CD4-positive, alpha-beta T cell treated with Interleukin-21 for 1 hour (primary cell): ENCODE results near the gene FTCD.

Experiments used
- DNase-seq: peaks from one replicate; pipeline ENCODE4 v3.0.0-alpha.2; 2020

Gene FTCD

DNA sequence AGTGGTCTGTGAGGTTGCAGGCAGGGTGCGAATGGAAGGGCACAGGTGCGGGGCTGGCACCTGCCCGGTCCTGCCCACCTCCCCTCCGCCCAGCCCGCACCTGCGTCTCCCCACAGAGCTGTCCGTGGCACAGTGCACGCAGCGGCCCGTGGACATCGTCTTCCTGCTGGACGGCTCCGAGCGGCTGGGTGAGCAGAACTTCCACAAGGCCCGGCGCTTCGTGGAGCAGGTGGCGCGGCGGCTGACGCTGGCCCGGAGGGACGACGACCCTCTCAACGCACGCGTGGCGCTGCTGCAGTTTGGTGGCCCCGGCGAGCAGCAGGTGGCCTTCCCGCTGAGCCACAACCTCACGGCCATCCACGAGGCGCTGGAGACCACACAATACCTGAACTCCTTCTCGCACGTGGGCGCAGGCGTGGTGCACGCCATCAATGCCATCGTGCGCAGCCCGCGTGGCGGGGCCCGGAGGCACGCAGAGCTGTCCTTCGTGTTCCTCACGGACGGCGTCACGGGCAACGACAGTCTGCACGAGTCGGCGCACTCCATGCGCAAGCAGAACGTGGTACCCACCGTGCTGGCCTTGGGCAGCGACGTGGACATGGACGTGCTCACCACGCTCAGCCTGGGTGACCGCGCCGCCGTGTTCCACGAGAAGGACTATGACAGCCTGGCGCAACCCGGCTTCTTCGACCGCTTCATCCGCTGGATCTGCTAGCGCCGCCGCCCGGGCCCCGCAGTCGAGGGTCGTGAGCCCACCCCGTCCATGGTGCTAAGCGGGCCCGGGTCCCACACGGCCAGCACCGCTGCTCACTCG, 23.3 kb downstream of the FTCD start:
- no peak for DNase-seq

DNA sequence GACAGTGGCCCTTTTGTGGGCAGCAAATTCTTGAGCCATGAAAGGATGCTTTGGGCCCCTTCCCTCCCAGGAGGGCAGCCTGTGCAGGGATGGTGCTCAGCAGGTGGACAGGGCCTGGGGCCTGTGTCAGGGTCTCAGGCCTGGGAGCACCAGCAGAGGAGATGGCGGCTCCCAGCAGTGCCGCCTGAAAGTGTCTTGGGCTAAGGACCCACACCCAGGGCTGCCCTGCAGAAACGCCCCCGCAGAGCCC, 23.9 kb downstream of the FTCD start:
- no peak for DNase-seq

DNA sequence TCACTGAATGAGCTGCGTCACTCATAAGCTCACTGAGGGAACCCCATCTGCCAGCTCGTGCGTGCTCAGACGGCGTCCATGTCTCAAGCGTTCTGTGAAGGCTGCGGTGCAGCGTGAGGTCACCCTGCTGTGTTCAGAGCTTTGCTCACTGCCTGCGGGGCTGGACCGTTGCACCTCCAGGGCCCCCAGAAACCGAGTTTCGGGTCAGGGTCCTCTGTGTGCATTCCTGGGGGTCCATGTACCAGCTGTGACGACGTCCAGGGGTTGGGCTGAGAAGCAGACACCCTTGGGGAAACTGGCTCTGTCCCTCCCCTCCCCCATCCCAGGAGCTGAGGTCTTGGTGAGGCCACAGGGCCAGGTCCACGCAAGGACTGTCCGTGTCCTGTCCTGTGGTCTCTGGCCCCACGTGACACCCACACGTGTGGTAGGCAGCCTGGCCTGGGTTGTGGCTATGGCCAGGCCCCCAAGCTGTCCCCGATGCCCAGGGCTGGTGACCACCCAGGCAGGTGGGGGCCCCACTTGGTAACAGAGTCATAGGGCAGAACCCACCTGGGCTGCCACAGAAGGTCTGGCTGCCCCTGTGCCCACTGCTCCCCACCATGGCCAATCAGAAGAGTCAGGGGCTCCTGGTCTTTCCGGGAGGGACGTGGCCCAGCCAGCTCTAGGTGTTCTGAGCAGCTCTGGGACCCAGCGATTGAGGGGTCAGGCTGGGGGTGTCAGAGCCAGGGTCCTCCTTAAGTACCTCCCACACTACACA, 24.4 kb downstream of the FTCD start:
- no peak for DNase-seq

DNA sequence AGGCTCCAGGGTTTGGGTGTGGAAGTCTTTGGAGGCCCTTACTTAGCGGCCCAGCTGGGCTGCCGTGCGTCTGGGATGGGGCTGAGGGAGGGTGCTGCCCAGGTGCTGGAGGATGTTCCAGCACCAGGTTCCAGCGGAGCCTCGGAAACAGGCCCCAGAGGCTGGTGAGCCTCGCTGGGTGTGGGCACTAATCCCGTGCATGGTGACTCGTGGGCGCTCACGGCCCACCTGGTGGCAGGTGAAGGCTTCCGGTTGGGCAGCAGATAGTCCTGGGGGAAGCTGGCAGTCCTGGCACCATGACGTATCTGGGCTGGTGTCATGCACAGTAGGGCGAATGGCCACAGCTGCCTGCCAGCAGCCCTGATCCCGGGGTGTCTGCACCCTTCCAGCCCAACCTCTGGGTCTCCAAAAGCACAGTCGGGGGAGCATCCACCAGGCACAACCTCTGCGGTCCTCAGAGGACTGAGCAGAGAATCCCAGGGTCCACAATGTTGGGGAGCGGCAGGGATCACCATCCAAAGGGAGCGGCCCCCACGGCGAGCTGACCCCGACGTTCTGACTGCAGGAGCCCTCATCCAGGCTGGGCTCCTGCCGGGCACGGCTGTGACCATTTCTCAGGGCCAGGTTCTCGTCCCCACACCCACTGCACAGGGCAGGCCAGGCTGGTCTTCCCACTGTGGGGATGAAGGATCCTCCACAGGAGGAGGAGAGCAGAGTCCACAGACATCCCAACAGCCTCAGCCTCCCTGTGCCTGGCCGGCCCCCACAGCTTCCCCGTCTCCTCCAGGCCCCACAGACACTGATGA, 25.3 kb downstream of the FTCD start:
- DNase-seq: no peak

DNA sequence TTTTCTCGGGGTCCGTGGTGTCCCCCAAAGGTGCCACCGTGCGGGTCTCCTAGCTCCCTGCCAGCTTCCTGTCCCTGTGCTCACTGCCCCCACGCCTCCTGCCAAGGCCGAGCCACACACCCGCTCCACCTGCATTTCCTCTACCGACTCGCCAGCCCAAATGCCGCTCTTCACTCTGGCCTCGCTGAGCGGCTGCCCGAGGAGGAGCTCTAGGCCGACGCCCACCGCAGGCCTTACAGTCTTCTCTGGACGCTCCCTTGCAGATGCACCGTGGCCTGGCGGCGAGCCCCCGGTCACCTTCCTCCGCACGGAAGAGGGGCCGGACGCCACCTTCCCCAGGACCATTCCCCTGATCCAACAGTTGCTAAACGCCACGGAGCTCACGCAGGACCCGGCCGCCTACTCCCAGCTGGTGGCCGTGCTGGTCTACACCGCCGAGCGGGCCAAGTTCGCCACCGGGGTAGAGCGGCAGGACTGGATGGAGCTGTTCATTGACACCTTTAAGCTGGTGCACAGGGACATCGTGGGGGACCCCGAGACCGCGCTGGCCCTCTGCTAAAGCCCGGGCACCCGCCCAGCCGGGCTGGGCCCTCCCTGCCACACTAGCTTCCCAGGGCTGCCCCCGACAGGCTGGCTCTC, 26.3 kb downstream of the FTCD start:
- DNase-seq: no peak

DNA sequence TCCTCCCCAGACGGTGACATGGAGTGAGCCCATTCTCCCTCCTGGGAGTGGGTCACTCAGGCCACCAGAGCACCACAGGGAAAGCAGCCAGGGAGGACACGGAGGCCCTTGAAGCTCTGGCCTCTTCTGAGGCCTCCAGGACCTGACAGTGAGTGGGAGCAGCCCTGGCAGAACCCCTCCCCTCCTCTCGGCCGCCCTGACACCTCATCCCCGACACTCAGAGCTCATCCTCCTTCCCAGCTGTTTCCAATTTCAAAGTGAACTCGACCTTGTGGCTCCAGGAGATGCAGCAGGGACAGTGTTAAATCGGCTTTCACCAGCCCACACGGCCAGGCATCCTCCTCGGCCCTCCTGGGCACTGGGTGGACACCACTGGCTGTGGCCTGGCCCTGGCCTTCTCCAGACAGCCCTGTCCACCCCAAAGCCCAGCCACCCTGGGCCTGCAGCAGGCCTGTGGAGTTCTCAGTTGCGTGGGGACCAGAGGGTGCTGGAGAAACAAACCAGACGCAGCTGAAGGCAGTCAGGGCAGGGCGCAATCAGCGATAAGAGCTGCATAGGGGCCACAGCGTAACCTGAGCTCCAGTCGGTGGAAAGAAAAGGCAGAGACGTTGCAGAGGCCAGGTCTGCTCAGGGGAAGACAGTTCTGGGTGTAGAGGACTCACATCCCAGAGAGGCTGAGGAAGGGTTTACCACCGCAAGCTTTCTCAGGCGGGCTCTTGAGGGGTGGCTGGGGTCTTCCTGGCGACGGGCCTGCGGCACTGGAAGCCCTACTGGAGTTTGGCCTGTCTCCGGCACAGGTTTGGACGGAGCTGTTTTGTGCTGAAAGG, 27.1 kb downstream of the FTCD start:
- no peak for DNase-seq

DNA sequence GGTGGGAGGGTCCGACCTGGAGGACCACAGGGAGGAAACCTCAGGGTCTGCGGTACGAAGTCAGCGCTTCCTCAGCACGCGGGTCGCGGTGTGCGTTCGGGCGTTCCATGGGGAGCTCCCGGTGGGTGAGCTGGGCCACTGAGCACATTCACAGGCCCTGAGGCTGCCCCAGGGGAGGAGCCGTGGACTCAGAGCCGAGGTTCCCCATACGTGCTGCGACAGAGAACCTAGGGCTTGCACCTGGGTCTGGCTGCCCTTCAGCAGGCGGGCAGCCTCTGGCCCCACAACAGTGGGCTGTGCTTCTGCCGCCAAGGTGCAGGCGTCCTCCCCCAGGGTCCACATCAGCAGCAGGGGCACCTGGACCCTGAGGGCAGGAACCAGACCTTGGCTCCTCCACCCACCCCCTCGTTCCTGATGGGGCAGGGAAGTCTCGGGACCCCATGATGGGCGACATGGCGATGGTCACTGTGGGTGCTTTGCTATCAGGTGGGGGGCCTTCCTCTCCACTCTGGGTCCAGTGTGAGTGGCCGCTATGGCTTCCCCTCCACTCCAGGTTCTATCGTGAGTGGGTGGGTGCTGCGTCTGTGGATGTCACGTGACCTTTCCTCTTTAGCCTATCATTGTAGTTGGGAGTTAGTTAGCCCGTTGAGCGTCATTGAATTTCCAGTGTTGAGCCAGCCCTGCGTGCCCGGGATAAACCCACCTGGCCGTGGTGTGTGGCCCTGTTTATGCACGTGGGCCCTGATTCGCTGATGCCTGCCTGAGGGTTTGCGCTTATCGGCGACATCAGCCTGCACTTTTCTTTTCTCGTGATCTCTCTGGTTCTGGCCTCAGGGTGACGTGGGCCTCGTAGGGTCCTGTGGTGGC, 27.9 kb downstream of the FTCD start:
- no peak for DNase-seq

DNA sequence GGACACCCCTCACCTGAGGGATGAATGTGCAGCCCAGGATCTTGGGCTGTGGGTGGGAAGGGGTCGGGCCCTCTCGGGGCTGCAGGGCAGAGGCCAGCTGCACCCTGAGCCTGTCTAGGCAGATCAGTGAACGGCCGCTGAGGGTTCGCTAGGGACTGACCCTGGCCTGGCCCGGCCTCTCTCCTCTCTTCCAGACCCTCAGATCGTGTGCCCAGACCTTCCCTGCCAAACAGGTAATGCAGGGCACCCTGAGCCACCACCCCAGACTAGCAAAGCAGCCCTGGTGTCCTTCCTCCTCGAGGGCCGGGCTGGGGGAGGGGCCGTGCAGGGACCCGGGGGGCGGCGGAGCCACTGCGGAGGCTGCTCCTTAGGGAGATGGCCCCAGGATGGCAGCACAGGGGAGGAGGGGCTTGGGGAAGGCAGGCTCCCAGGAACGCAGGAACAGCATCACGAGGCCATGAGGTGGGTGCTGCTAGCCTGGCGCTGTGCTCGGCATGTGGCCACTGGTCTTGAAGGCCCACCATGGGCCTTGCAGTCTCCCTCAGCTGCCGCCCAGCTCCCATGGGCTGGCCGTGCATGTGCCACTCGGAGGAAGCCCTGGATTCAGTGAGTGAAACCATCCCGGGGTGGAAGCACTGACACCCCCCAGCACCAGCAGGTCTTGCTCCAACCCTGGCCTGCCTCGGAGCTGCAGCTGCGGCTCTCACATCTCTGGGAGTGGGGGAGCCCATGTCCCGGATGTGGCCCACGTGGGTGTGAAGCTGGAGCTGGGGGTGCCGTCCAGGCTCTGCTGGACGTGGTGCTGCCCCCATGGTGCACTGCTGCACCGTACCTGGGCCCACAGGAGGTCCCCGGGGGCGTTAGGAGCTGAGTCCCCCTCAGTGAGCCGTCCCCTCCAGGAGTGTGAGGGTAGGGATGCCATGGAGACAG, 28.8 kb downstream of the FTCD start:
- DNase-seq: no peak

DNA sequence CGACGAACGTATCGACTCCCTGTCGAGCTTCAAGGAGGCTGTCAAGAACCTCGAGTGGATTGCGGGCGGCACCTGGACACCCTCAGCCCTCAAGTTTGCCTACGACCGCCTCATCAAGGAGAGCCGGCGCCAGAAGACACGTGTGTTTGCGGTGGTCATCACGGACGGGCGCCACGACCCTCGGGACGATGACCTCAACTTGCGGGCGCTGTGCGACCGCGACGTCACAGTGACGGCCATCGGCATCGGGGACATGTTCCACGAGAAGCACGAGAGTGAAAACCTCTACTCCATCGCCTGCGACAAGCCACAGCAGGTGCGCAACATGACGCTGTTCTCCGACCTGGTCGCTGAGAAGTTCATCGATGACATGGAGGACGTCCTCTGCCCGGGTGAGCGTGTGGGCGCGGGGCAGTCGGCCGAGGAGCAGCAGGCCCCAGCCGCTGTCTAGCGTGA, 29.5 kb downstream of the FTCD start:
- DNase-seq: no peak

DNA sequence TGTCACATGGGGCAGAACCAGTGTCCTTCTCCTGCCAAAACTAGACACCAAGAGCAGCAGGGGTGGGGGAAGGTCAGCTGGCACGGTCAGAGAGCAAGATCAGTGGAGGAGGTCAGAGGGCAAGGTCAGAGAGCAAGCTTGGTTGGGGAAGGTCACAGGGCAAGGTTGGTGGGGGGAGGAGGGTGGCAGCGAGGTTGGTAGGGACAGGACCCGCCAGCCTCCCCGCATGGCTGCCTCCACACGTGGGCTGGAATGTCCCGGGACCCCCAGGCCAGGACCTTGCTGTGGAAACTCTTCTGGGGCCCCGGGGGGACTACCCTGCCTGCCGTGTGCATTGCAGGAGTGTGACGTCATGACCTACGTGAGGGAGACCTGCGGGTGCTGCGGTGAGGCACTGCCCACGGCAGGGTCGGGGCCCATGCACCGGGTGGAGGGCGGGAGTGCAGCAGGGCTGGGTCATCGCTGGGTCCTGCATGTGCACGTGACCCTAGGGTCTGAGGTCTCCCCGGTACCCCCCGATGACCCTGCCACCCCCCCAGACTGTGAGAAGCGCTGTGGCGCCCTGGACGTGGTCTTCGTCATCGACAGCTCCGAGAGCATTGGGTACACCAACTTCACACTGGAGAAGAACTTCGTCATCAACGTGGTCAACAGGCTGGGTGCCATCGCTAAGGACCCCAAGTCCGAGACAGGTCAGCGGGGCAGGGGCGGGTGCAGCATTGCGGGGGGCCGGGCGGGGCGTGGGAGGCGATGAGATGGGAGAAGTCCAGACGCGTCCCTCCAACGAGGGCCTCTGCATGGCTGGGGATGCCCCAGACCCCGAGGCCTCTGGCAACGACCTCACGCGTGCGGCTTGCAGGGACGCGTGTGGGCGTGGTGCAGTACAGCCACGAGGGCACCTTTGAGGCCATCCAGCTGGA, 30.2 kb downstream of the FTCD start:
- DNase-seq: no peak

DNA sequence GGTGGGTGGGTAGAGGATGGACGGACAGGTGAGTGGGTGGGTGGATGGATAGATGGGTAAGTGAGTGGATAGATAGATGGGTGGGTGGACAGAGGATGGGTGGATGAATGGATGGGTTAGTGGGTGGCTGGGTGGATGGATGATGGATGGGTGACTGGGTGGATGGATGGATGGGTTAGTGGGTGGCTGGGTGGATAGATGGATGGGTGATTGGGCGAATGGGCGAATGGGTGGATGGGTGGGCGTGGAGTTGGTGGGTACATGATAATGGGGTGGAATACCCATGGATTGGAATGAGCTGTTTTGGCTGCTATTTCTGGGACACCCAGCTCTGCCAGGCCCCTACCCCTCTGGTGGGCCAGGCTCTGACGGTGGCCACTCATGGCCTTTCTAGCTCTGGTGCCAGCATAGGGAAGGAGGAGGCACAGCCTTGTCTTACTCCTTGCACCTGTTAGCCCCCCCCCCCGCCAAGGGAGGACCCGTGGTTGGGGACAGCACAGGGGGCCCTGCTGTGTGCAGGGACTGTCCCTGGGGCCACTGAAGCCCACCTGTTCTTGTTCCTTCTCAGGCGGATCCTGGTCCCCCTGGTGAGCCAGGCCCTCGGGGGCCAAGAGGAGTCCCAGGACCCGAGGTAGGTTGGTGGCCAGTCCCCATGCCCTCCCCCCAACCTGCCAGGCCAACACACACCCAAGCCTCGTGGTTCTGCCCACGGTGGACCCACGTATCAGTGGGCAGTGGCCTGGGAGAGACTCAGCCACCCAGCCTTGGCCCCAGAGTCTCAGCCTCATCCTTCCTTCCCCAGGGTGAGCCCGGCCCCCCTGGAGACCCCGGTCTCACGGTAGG, 31.1 kb downstream of the FTCD start:
- no peak for DNase-seq

DNA sequence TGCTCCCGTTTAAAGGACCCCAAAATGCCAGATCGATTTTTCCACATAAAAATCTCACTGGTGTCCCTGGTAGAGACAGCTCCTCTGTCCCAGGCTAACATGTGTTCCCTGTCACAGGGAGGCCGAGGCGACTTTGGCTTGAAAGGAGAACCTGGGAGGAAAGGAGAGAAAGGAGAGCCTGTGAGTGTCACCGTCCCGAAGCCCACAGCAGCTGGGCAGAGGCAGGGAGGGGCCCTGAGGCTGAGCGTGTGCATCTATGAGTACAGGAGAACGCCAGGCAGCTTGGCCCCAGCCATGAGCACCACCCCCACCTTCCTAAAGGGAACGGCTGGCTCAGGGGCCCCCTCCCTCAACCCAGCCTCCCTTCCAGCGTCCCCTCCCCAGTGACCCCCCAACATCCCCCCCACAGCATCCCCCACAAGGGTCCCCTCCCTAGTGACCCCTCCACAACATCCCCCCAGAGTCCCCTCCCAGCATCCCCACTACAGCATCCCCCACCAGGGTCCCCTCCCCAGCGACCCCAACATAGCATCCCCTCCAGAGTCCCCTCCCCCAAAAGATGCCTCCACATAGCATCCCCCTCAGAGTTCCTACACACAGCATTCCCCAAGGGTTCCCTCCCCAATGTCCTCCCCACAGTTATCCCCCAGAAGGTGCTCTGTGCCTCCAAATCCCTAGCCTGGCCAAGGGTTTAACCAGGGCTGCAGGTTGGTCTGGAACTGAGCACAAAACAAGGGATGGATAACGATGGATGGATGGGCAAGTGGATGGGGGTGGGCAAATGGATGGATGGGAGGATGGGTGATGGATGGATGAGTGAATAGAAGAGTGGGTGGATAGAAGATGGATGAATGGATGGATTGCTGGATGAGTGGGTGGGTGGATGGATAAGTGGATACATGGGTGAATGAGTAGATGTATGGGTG, 32.4 kb downstream of the FTCD start:
- no peak for DNase-seq

DNA sequence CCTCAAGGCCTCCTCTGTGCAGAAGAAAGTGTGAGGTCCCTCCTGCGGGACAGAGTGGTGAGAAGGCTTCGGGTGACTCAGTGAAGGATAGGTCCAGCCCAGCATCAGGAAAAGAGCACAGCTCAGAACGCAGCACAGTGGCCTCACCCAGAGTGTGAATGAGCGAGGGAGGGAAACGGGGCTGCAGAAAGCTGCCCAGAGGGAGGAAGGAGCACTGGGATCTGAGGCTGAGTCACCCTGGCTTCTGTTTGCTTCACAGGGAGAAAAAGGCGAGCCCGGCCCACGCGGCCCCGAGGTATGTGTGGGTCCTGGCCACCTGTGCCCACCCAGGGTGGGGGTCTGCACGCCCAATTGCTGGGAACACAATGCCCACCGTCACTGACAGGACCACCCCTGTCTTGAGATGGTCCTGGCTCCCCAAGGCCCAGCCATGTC, 33.1 kb downstream of the FTCD start:
- no peak for DNase-seq

DNA sequence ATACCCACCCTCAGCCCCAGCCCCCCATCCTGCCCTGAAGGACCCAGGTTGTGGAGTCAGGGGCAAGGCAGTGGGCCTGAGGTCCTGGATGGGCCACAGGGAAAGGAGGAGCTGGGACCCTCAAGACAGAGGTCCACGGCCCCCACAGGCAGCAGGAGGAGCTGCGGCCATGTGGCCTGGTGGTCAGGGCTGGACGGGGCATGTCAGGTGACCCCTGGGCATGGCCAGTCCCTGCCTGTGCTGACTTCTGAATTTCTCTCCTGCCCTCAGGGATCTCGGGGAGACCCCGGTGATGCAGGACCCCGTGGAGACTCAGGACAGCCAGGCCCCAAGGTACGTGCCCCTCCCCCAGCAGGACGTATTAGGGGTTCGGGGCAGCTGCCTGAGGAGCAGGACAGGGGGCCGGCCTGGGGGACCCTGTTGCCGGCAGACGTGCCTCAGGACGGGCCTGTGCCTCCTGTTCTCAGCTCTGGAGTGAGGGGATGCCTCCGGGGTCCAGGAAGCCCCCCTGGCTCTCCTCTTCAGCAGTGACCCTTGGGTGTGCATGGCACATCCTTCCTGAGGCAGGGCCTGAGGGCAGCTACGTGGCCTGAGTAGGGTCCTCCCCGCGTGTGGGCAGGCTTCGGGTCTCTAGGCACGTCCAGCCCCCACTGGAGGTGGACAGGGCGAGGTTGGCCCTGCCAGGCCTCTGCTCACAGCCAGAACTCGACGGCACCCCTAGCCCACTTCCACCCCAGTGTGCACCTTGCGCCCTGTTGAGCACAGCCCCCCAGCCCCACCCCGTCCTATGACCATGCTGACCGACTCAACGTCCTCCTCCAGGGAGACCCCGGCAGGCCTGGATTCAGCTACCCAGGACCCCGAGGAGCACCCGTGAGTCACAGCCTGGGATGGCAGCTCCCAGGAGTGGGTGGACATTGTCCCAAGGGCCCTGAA, 33.8 kb downstream of the FTCD start:
- no peak for DNase-seq
